GM21529 (cell line): Measurements from ENCODE around the gene RBM7.

ENCODE experiments used
- ATAC-seq: cut with Tn5 transposase; IDR thresholded peaks from one replicate; pipeline ENCODE4 v1.9.1; 2021; ENCODE audit not compliant: unreplicated experiment

The RBM7 gene

DNA sequence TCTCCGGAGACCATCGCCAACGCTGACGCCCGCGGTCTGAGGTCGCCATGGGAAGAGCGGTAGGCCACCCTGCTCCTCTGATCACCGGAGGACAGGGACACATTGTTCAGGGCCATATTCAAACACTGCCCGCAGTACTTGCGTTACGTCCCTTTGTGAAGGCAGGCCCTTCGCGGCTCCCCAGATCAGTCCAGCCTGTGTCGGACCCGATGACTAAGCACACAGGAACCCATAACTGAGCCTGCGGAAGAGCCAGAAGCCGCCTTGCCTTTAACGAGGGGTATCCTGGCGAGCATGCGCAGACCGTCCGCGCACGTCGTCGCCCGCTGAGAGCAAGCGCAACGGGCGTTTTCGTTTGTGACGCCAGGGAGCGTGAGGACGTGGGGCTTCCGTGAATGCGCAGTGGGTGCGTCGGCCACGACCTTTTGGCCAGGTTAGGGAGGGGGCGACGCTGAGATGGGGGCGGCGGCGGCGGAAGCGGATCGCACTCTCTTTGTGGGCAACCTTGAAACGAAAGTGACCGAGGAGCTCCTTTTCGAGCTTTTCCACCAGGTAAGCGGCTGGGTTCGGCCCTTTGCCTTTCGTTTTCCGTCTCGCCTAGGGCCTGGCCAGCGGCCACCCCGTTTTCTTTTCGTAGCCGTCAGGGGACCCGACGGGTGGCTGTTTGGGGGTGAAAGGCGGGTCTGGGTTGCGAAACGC is at the start of gene RBM7, which contains the start of gene C11orf71:
Gene RBM7 (plus strand): TSS at position 451 of the 699 bp plus-strand sequence. CDS start 6 bp downstream, at position 457.
Gene C11orf71 (minus strand): TSS at position 296 of the 699 bp plus-strand sequence. CDS start 180 bp downstream, at position 116.
- ATAC-seq = peak; percentile 93

DNA sequence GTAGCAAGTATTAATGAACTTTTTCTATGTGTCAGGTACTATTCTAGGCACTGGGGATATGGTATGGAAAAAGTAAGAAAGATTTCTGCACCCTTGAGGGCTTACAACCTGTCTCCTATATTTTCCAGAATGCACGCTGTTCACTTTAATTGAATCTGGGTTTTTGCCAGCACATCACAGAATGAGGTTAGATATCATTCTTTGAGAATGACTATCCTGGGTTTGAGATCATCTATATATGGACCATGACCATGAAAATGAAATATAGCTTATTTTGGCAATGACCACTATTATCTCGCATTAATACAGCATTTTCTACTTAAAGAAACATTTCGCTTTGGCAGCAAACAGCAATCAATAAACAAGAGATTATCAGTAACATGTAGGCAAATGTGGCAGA is 47.0 kb upstream of the RBM7 start:
- ATAC-seq = no peak

DNA sequence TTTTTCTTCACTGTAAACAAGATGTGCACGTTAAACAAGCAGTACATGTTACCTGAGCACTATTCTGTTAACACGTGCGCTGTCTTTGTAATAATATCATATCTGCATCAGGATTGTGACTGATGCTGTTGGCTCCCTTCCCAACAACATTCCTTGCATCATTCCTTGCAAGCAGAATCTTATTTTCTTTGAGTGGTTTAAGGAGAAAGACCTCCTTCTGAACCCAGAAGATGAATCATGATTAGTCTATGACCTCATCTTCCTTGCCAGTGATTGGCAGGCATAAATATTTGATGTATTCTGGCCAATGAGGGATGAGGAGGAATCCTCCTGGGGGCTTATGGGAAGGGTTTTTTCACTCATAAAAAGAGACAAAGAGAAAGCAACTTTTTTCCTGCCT is 46.4 kb upstream of the RBM7 start:
- no peak for ATAC-seq

GRCh38 chr11:114358716-114359115 is 41.8 kb upstream of the RBM7 start:
- ATAC-seq = no peak

- no peak for ATAC-seq
Observed at GRCh38 chr11:114359342-114359741, 41.1 kb upstream of the RBM7 start.

DNA sequence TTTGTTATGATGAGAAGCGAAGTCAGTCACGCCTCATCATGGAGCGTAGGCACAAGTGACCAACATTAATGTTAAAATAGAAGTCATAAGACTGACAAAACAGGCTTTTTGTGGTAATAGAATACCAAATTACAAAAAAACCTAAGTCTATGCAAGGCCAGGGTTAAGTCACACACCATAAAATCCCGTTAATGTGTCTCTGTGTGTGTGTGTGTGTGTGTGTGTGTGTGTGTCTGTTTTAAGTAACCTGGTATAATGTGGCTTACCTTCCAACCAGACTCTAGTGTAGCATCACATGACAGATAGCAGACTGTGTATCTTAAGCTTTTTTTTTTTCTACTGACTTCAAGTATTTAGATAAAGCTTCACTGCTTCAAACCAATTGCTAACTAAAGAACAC is 38.1 kb upstream of the RBM7 start:
- ATAC-seq = no peak

DNA sequence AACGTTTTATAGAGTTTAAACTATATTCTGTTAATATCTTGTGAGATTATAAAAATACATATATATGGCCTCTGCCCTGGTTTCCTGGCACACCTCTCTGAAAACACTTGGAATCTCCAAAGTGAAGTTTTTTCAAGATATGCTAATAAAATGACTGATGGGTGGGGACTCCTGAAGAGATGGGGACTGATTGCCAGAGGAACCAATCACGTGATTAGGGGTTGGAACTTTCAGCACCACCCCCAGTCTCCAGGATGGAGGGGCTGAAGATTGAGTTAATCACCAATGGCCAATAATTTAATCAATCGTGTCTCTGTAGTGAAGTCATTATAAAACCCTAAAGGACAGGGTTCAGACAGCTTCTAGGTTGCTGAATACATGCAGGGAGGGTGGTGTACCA is 37.5 kb upstream of the RBM7 start:
- no peak for ATAC-seq

DNA sequence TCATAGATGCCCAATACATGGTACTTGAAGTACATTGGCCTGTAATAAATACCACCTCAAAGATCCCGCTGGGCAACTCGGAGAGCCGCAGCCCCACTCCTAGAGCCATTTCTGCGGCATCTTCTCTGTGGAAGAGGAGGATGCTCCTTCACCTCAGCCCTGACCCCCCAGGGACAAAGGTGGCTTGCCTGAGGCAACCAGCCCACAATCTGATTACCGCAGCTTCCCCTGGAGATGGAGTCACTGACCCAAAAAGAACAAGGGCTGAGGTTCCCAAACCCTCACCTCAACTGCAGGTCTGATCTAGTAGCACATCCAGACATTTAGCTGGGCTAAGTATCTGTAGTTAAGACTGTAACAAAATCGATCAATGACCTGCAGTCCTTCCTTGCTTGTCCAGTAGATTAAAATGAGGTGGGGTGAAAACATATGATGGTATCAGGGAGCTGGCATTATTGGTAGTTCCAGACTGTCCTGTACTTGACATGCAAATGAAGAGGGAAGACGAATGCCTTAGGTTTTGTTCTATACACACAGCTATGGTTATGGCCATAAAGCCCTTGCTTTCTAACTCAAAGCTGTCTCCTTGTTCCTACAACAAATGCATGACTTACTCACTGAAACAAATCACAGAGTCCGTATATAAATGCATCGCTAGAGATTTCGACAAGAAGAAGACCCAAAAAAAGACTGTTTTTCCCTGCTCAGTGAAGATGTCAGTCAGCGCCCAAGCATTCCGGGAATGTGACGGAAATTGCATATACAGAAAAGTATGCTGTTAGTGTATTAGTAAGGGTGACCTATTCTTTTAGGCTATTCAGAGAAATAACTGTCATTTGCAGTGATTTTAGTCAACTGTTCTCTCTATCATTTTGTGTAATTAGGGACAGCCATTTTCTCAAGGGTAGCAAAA is 33.9 kb upstream of the RBM7 start:
- ATAC-seq = no peak

DNA sequence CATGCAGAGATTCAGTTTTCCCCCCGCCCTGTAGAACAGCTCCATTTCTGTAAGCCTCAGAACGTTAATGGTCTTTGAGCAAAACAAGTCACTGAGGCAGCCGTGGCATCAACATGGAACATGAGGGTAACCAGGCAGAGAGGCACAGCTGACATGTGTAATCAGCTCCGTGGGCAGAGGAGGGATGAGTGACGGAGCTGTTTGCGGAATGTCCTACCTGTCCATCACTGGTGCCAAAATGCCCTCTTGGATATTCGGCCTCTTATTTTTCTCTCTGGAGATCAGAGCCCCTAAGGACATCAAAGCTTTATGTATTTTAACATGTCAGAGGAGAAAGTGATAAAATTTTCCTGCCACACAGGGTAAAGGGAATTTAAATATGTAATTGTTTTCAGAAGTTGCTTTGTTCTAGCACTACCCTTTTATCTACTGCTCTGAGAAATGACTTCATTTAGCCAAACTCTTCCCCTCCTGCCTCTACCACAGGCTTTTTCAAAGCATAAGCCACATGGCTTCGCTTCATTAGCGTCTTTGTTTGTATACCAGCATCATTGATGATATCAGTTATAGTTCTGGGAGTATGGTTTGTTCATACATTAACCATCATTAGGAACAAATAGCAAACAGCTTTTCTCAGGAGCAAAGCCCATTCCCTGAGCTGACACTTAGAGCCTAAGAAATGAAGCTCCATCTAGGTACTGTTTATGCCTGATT is 33.1 kb upstream of the RBM7 start:
- ATAC-seq = no peak

- ATAC-seq = no peak
Observed at GRCh38 chr11:114368918-114369680, 31.4 kb upstream of the RBM7 start.

- no peak for ATAC-seq
Observed at GRCh38 chr11:114375052-114375451, 25.4 kb upstream of the RBM7 start.

DNA sequence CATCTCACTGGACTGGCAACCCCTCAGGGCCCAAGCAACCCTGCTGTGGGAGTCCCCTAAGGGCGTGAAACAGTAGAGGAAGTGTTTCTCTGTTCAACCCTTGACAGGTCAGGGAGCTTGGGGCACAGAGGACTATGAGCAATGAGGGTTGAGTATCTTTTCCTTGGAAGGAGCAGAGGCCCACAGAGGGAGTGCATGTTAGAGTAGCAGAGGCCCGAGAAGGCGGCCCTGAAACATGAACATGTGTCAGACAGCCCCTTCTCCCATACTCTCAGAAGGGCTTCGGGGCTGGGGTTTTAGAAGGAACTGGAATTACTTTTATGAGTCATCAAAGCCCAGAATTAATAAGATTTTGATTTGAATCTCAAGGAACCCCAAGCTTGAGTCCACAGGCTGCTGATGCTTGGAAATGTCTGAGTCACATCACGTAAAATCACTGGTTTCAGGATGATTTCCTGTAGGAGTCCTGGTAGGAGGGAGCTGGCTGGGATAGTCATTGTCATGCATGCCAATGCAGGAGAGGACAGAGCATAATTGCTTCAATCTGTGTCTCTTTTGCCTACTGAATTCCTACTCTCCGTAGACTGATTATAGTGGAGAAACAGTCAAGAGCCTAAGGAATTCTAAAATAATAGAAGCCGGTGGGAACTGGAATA is 22.7 kb upstream of the RBM7 start:
- no peak for ATAC-seq

- no peak for ATAC-seq
Observed at GRCh38 chr11:114379394-114380069, 20.9 kb upstream of the RBM7 start.

DNA sequence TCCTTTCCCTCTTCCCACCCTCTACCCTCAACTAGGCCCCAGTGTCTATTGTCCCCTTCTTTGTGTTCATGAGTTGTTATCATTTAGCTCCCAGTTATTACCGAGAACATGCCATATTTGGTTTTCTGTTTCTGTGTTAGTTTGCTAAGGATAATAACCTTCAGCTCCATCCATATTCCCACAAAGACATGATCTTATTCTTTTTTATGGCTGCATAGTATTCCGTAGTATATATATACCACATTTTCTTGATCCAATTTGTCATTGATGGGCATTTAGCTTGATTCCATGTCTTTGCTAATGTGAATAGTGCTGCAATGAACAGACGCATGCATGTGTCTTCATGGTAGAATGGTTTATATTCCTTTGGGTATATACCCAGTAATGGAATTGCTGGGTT is 18.0 kb upstream of the RBM7 start:
- ATAC-seq = no peak

- ATAC-seq = no peak
Observed at GRCh38 chr11:114384487-114384886, 16.0 kb upstream of the RBM7 start.

- ATAC-seq = no peak
Observed at GRCh38 chr11:114386131-114386530, 14.3 kb upstream of the RBM7 start.

GRCh38 chr11:114386545-114386944 is 13.9 kb upstream of the RBM7 start:
- no peak for ATAC-seq

GRCh38 chr11:114392735-114393667 is 7.5 kb upstream of the RBM7 start:
- ATAC-seq = no peak

GRCh38 chr11:114395736-114396135 is 4.7 kb upstream of the RBM7 start:
- no peak for ATAC-seq
